ENCODE results near the gene FBRSL1.

Gene FBRSL1

DNA sequence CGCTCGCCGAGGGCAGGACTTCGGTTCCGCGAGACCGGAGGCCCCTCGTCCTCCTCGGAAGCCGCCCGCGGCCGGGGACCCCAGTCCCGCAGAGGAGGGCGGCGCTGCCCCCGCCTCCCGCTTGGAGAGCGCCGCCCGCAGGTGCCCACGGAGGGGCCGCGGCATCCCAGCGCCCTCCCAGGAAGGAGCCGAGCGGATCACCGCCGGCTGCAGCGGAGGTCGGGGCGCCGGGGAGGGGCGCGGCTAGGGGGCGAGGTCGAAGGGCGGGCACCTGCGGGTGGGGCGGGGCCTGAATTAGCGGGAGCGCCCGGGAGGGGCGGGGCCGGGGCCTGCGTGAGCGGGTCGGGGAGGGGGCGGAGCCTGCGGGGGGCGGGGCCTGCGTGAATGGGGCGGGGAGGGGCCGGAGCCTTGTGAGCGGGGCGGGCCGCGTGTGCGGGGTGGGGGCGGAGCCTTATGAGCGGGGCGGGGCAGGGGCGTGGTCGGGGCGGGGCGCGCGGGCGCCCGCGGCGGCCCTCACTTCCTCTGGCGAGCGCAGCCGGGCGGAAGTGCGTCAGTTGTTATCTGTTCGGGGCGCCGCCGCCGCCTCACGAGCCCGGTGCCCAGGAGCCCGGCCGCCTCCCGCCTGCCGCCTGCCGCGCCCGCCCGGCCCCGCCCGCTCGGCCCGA, at the start of gene FBRSL1:
Gene FBRSL1 (plus strand): TSS at position 550 of the 665 bp plus-strand sequence.
- TF ChIP-seq, protein P1, sequence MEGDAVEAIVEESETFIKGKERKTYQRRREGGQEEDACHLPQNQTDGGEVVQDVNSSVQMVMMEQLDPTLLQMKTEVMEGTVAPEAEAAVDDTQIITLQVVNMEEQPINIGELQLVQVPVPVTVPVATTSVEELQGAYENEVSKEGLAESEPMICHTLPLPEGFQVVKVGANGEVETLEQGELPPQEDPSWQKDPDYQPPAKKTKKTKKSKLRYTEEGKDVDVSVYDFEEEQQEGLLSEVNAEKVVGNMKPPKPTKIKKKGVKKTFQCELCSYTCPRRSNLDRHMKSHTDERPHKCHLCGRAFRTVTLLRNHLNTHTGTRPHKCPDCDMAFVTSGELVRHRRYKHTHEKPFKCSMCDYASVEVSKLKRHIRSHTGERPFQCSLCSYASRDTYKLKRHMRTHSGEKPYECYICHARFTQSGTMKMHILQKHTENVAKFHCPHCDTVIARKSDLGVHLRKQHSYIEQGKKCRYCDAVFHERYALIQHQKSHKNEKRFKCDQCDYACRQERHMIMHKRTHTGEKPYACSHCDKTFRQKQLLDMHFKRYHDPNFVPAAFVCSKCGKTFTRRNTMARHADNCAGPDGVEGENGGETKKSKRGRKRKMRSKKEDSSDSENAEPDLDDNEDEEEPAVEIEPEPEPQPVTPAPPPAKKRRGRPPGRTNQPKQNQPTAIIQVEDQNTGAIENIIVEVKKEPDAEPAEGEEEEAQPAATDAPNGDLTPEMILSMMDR (IDR thresholded peaks at IDR 0.05), result no peak

- TF ChIP-seq, protein P1 (IDR thresholded peaks at IDR 0.05), result no peak
Measured at GRCh38 chr12:132441871-132442863, 47.8 kb upstream of the FBRSL1 start.

DNA sequence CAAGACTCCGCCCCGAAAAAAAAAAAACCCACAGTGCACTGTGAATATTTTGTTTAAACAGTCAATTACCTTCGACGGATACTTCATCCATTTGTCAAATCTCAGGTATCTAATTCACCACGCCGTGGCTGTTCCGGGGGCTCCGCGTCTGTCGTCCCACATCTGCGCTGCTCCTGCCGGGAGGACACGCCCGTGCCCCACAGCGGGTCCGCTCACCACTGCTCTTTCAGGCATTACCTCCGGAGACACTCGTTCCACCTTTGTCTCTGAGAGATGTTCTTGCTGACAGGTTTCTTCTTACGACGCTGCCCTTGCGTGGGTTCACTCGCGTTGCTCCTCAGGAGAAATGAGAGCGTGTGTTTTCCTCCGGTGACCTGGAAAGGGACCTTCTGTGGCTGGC, 46.9 kb upstream of the FBRSL1 start:
- TF ChIP-seq, protein P1 (IDR thresholded peaks at IDR 0.05), result no peak

GRCh38 chr12:132444283-132444682, 45.7 kb upstream of the FBRSL1 start:
- TF ChIP-seq, protein P1 (IDR thresholded peaks at IDR 0.05), result no peak

DNA sequence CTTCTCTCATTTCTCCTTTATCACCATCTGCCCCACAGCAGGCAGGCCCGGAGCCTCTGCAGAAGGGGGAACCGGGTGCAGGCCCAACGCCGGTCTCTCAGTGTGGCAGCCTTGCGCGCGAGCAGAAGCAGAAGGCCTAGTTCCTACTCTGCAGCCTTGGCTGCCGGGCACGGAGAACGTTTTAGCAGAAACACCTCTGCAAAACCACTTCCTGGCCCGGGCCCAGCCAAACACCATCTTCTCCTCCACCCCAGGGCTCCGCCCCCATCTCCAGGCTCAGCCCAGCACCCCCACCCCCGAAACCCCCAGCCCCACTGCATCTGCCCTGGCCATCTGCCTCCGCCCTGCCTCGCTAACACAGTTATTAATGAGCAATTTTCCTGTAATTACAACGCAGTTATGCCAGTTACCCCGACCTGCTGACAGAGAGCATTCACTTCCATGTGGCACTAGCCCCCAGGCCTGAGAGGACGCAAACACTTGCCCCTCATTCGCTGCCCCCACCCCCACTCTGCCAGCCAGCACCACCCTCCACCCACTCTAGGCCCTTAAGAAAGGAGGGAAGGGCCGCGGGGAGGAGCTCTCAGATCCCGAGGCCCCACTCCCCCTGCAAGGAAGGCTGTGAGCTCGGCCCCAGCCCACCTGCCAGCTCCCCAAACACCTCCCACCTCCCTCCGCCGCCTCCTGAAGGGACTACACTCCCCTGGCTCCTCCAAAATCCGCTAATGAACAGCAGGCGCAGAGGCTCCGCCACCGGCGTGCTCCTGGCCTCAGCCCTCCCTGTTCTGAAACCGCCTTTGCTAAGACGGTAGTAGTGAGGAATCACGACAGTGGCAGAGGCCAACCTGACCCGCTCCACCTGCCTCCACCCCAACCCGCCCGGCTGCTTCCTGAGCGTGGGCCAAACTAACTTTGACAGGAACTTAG, 44.7 kb upstream of the FBRSL1 start:
- TF ChIP-seq, protein P1 (IDR thresholded peaks at IDR 0.05), result no peak

DNA sequence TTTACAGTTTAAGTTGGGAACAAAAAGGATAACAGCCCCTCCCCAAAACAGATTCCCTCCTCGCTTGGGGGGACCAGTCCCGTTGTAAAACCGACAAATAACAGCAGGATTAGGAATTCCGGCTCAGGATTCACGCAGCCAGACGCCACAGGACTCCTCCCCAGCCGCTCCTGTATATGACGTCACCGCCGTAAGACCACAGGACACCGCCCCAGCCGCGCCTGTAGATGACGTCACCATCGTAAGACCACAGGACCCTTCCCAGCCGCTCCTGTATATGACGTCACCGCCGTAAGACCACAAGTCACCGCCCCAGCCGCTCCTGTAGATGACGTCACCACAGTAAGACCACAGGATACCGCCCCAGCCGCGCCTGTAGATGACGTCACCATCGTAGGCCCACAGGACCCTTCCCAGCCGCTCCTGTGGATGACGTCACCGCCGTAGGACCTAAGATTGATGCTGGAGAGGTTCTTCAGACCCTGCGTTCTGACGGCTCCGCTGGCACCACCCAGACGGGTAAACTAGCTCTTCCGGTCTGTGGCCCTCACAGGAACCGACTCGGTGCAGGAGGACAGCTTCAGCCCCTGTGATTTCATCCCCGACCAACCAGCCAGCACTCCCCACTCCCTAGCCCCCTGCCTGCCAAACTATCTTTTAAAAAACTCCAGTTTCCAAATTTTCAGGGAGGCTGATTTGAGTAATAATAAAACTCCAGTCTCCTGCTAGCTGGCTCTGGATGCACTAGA, 43.9 kb upstream of the FBRSL1 start:
- TF ChIP-seq, protein P1 (IDR thresholded peaks at IDR 0.05), result no peak
